Panc1 (cell line): Measurements from ENCODE around the gene LVRN.

Experiments
- POLR2AphosphoS5 ChIP-seq: IDR thresholded peaks from 2 replicates; pipeline ENCODE4 v1.6.1; 2012; ENCODE audit warnings: mild to moderate bottlenecking, low read depth, low read length, moderate library complexity
- SIN3A ChIP-seq: IDR thresholded peaks from 2 replicates; pipeline ENCODE4 v1.6.1; 2012; ENCODE audit warnings: low read depth, mild to moderate bottlenecking, low read length, moderate library complexity, borderline replicate concordance; ENCODE audit not compliant: insufficient read depth
- TCF7L2 ChIP-seq: IDR thresholded peaks from 2 replicates; pipeline ENCODE4 v1.6.1; 2011; ENCODE audit warnings: mild to moderate bottlenecking, low read depth, low read length, inconsistent platforms
- TF ChIP-seq, protein P1 (sequence below): fragments of 450-650 bp; IDR thresholded peaks from 2 replicates; pipeline ENCODE4 v1.5.1; 2017; ENCODE audit warnings: mild to moderate bottlenecking
- TF ChIP-seq, protein P2 (sequence below), 2 experiments: IDR thresholded peaks; 2 replicates each; pipeline ENCODE4 v1.6.1; 2011 to 2012; ENCODE audit warnings: low read depth in 2 of 2, control low read depth in 1 of 2, low read length in 1 of 2, mild to moderate bottlenecking in 1 of 2, moderate library complexity in 1 of 2; ENCODE audit not compliant: insufficient read depth in 1 of 2

DNA sequence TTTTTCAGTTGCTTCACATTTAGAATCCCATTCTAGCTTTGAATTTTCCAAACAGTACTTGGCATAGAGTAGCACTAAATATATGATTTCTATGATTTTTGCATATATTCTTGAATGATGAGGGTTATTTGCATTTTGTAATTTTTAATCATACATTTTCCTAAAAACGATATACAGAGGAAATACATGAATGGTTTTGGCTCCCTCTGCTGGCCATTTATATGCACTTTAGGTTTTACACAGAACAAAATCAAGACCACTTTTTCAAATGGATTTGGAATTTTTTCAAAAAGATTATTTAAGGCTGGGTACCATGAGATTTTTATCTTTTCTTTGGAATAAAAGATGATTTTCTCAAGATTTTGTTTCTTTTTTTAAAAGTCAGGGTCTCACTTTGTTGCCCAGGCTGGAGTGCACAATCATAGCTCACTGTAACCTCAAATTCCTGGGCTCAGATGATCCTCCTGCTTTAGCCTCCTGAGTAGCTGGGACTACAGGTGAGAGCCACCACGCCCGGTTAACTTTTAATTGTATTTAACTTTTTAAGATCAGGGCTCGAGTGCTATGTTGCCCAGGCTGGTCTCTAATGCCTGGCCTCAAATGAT, 105.9 kb downstream of the LVRN start:
- TF ChIP-seq, protein P1, sequence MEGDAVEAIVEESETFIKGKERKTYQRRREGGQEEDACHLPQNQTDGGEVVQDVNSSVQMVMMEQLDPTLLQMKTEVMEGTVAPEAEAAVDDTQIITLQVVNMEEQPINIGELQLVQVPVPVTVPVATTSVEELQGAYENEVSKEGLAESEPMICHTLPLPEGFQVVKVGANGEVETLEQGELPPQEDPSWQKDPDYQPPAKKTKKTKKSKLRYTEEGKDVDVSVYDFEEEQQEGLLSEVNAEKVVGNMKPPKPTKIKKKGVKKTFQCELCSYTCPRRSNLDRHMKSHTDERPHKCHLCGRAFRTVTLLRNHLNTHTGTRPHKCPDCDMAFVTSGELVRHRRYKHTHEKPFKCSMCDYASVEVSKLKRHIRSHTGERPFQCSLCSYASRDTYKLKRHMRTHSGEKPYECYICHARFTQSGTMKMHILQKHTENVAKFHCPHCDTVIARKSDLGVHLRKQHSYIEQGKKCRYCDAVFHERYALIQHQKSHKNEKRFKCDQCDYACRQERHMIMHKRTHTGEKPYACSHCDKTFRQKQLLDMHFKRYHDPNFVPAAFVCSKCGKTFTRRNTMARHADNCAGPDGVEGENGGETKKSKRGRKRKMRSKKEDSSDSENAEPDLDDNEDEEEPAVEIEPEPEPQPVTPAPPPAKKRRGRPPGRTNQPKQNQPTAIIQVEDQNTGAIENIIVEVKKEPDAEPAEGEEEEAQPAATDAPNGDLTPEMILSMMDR: peak; percentile 78
- TF ChIP-seq, protein P2, sequence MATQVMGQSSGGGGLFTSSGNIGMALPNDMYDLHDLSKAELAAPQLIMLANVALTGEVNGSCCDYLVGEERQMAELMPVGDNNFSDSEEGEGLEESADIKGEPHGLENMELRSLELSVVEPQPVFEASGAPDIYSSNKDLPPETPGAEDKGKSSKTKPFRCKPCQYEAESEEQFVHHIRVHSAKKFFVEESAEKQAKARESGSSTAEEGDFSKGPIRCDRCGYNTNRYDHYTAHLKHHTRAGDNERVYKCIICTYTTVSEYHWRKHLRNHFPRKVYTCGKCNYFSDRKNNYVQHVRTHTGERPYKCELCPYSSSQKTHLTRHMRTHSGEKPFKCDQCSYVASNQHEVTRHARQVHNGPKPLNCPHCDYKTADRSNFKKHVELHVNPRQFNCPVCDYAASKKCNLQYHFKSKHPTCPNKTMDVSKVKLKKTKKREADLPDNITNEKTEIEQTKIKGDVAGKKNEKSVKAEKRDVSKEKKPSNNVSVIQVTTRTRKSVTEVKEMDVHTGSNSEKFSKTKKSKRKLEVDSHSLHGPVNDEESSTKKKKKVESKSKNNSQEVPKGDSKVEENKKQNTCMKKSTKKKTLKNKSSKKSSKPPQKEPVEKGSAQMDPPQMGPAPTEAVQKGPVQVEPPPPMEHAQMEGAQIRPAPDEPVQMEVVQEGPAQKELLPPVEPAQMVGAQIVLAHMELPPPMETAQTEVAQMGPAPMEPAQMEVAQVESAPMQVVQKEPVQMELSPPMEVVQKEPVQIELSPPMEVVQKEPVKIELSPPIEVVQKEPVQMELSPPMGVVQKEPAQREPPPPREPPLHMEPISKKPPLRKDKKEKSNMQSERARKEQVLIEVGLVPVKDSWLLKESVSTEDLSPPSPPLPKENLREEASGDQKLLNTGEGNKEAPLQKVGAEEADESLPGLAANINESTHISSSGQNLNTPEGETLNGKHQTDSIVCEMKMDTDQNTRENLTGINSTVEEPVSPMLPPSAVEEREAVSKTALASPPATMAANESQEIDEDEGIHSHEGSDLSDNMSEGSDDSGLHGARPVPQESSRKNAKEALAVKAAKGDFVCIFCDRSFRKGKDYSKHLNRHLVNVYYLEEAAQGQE (IDR thresholded peaks at IDR 0.05; ENCODE audit: insufficient read depth in 1 of 2, low read depth in 2 of 2, low read length in 1 of 2): no peak
- no peak for TF ChIP-seq POLR2AphosphoS5
- TF ChIP-seq SIN3A: no peak
- no peak for TF ChIP-seq TCF7L2
